GM23338 (cell line): ENCODE results near the gene ADGRD2. TPM values are rescaled to one million over a fixed set of nuclear protein-coding genes. Genes with fewer than 3 reads are reported as not detected.

Source experiments
- ATAC-seq: fragments of 200-7000 bp; cut with Tn5 transposase; 3 replicates; pipeline ENCODE4 v1.9.1; 2020
- DNase-seq: peaks from one replicate; pipeline ENCODE4 v3.0.0-alpha.2; 2015; ENCODE audit warnings: low spot score
- H2AFZ ChIP-seq: fragments of 200-600 bp; sonication (generic); 2 replicates; pipeline ENCODE4 v1.8.0; 2016; ENCODE audit warnings: antibody characterized with exemption, mild to moderate bottlenecking, moderate library complexity
- H3F3A ChIP-seq: fragments of 200-600 bp; sonication (generic); replicated peaks from 2 replicates; pipeline ENCODE4 v1.8.0; 2017; ENCODE audit warnings: antibody characterized with exemption, mixed run types, low read depth
- H3K27ac ChIP-seq: fragments of 200-600 bp; sonication (generic); 2 replicates; pipeline ENCODE4 v1.6.1; 2016; ENCODE audit warnings: low read depth
- H3K27me3 ChIP-seq: fragments of 200-600 bp; sonication (generic); 2 replicates; pipeline ENCODE4 v1.8.0; 2016; ENCODE audit warnings: mild to moderate bottlenecking, mixed run types, moderate library complexity; ENCODE audit not compliant: insufficient read depth
- H3K36me3 ChIP-seq: fragments of 200-600 bp; sonication (generic); 2 replicates; pipeline ENCODE4 v1.8.0; 2016; ENCODE audit warnings: mild to moderate bottlenecking; ENCODE audit not compliant: insufficient read depth
- H3K4me1 ChIP-seq: fragments of 200-600 bp; sonication (generic); 2 replicates; pipeline ENCODE4 v1.8.0; 2016; ENCODE audit warnings: mild to moderate bottlenecking, moderate library complexity; ENCODE audit not compliant: insufficient read depth
- H3K4me2 ChIP-seq: fragments of 200-600 bp; sonication (generic); 2 replicates; pipeline ENCODE4 v1.7.1; 2017; ENCODE audit warnings: mixed run types
- H3K4me3 ChIP-seq: fragments of 200-600 bp; sonication (generic); 2 replicates; pipeline ENCODE4 v1.6.1; 2016; ENCODE audit warnings: mixed run types
- H3K79me2 ChIP-seq: fragments of 200-600 bp; sonication (generic); replicated peaks from 2 replicates; pipeline ENCODE4 v1.8.0; 2017; ENCODE audit warnings: mild to moderate bottlenecking; ENCODE audit not compliant: insufficient read depth
- H3K9me2 ChIP-seq: fragments of 200-600 bp; sonication (generic); 2 replicates; pipeline ENCODE4 v1.8.0; 2017; ENCODE audit not compliant: insufficient read depth
- H4K20me1 ChIP-seq: fragments of 200-600 bp; sonication (generic); replicated peaks from 2 replicates; pipeline ENCODE4 v1.8.0; 2017; ENCODE audit warnings: mild to moderate bottlenecking; ENCODE audit not compliant: insufficient read depth
- H3K27ac Mint-ChIP-seq: 2 replicates; pipeline ENCODE4 v1.8.0; 2020; ENCODE audit warnings: inconsistent platforms, mild to moderate bottlenecking, moderate library complexity, mixed read lengths
- H3K27me3 Mint-ChIP-seq: 3 replicates; pipeline ENCODE4 v1.8.0; 2022; ENCODE audit warnings: low read depth, mild to moderate bottlenecking, moderate library complexity, mixed read lengths, inconsistent platforms; ENCODE audit not compliant: insufficient read depth, poor library complexity
- H3K36me3 Mint-ChIP-seq: 3 replicates; pipeline ENCODE4 v1.8.0; 2021; ENCODE audit warnings: low read depth, mild to moderate bottlenecking, inconsistent platforms, moderate library complexity, mixed read lengths
- H3K4me1 Mint-ChIP-seq: 3 replicates; pipeline ENCODE4 v1.8.0; 2020; ENCODE audit warnings: mild to moderate bottlenecking, inconsistent platforms, mixed read lengths
- H3K4me3 Mint-ChIP-seq: 3 replicates; pipeline ENCODE4 v1.8.0; 2021; ENCODE audit warnings: moderate library complexity, mild to moderate bottlenecking, inconsistent platforms, mixed read lengths
- H3K9me3 Mint-ChIP-seq: 3 replicates; pipeline ENCODE4 v1.8.0; 2020; ENCODE audit warnings: moderate library complexity, mild to moderate bottlenecking, inconsistent platforms, mixed read lengths
- CREB1 ChIP-seq: fragments of 250-450 bp; sonication (Bioruptor Pico); IDR thresholded peaks from 2 replicates; pipeline ENCODE4 v1.5.0; 2020; ENCODE audit warnings: low read depth, mild to moderate bottlenecking, moderate library complexity
- ETS1 ChIP-seq: IDR thresholded peaks from 2 replicates; pipeline ENCODE4 v1.6.1; 2016; ENCODE audit warnings: antibody characterized with exemption
- EZH2 ChIP-seq: fragments of 200-600 bp; sonication (generic); IDR thresholded peaks from one replicate; pipeline ENCODE4 v1.8.0; 2017; ENCODE audit warnings: antibody characterized with exemption, mild to moderate bottlenecking, low read depth; ENCODE audit not compliant: unreplicated experiment
- POLR2AphosphoS5 ChIP-seq: IDR thresholded peaks from 2 replicates; pipeline ENCODE4 v1.6.1; 2016; ENCODE audit warnings: antibody characterized with exemption, low read depth
- REST ChIP-seq: IDR thresholded peaks from one replicate; pipeline ENCODE4 v1.6.1; 2018; ENCODE audit warnings: antibody characterized with exemption; ENCODE audit not compliant: unreplicated experiment
- STAT1 ChIP-seq: IDR thresholded peaks from one replicate; pipeline ENCODE4 v1.6.1; 2016; ENCODE audit warnings: antibody characterized with exemption; ENCODE audit not compliant: unreplicated experiment
- ZNF114 ChIP-seq: fragments of 250-450 bp; sonication (Bioruptor Pico); IDR thresholded peaks from 2 replicates; pipeline ENCODE4 v1.5.0; 2020; ENCODE audit warnings: mild to moderate bottlenecking, moderate library complexity
- ZNF331 ChIP-seq: fragments of 250-450 bp; sonication (Bioruptor Pico); IDR thresholded peaks from 2 replicates; pipeline ENCODE4 v1.5.0; 2020; ENCODE audit warnings: low read depth, mild to moderate bottlenecking, moderate library complexity
- ZNF462 ChIP-seq: fragments of 250-450 bp; sonication (Bioruptor Pico); IDR thresholded peaks from 2 replicates; pipeline ENCODE4 v1.5.0; 2020; ENCODE audit warnings: mild to moderate bottlenecking, moderate library complexity
- polyA plus RNA-seq: library from polyadenylated mRNA; unstranded; fragments of >200 nt; fragmentation: Nextera tagmentation; extraction: Ambion mirVana; gene quantifications from 2 replicates; pipeline ENCODE4 v1.2.1, GENCODE V29; 2016
- total RNA-seq: library from RNA; depleted of rRNA; stranded (reverse); fragments of >200 nt; shearing (Covaris generic); gene quantifications from 2 replicates; pipeline ENCODE4 v1.2.3, GENCODE V29; 2014

Gene ADGRD2
- total and polyA plus RNA-seq, 2 experiments from 2014 or later = 0.45 to 0.78 TPM

- TF ChIP-seq REST = no peak
- TF ChIP-seq CREB1 (CRISPR knock-in tag) = no peak
- TF ChIP-seq ZNF114 (CRISPR knock-in tag) = no peak
- no peak for TF ChIP-seq STAT1
- no peak for TF ChIP-seq POLR2AphosphoS5
Observed at GRCh38 chr9:124439686-124440243, 10.5 kb upstream of the ADGRD2 start (continued).

GRCh38 chr9:124440786-124441185, 9.5 kb upstream of the ADGRD2 start:
- Histone ChIP-seq H3K4me1 (no peaks in the 10 kb centered on the region), H3K27me3 (no peaks in the 10 kb centered on the region), H3K9me2 (no peaks in the 10 kb centered on the region), H3K36me3 (no peaks in the 10 kb centered on the region), H4K20me1 (no peaks in the 10 kb centered on the region), H3K4me3 (no peak overlapping the region), H3F3A (no peaks in the 10 kb centered on the region), H3K4me2 (no peak overlapping the region), H3K27ac (no peak overlapping the region), H3K79me2 (no peaks in the 10 kb centered on the region), H2AFZ (no peak overlapping the region)
- H3K27ac Mint-ChIP-seq = no peak overlapping the region
- TF ChIP-seq ZNF462 (CRISPR knock-in tag) = no peak
- no peak for TF ChIP-seq EZH2
- no peak for TF ChIP-seq ZNF331 (CRISPR knock-in tag)
- TF ChIP-seq ETS1 = no peak
- TF ChIP-seq POLR2AphosphoS5 = no peak
- ATAC-seq (no peak), DNase-seq (no peak)
- H3K9me3 Mint-ChIP-seq = no peaks in the 10 kb centered on the region; the same call in 2 of the 3 replicates
- H3K36me3 Mint-ChIP-seq = no peaks in the 10 kb centered on the region
- peaks cover 4% of the 10 kb centered on the region for H3K27me3 Mint-ChIP-seq
- H3K4me3 Mint-ChIP-seq = no peak overlapping the region
- H3K4me1 Mint-ChIP-seq = no peaks in the 10 kb centered on the region; the same call in 2 of the 3 replicates
